CD14-positive monocyte (primary cell): ENCODE results near the gene TRUB2. TPM values are rescaled to one million over a fixed set of nuclear protein-coding genes. Genes with fewer than 3 reads are reported as not detected.

Source experiments
- DNase-seq, 3 donors: peaks; one replicate each; pipeline ENCODE4 v3.0.0-alpha.2; 2011 to 2022
- H2AFZ ChIP-seq: 2 replicates; pipeline ENCODE4 v1.6.0; 2012; ENCODE audit warnings: mild to moderate bottlenecking, low read depth, low read length, inconsistent platforms; ENCODE audit not compliant: insufficient read depth, poor library complexity, severe bottlenecking
- H3K27ac ChIP-seq, 2 donors: 1 replicate in 1 of 2; 2 replicates in 1 of 2; pipeline ENCODE4 v1.5.1; 2012 to 2013; ENCODE audit warnings: low read length in 2 of 2, control low read depth in 1 of 2, inconsistent platforms in 1 of 2, low read depth in 1 of 2, mild to moderate bottlenecking in 1 of 2
- H3K27me3 ChIP-seq, 2 donors: one replicate each; pipeline versions ENCODE4 v1.6.0 to v1.6.1; 2011 to 2013; ENCODE audit warnings: low read length in 2 of 2; ENCODE audit not compliant: control insufficient read depth in 2 of 2, insufficient read depth in 2 of 2
- H3K36me3 ChIP-seq, 2 donors: replicated peaks in 1 of 2; 1 replicate in 1 of 2; 2 replicates in 1 of 2; pipeline versions ENCODE4 v1.5.1 to v1.6.1; 2012 to 2013; ENCODE audit warnings: low read length in 2 of 2, control low read depth in 1 of 2, inconsistent platforms in 1 of 2, mild to moderate bottlenecking in 1 of 2; ENCODE audit not compliant: insufficient read depth in 2 of 2, control insufficient read depth in 1 of 2
- H3K4me1 ChIP-seq, 2 donors: 1 replicate in 1 of 2; 2 replicates in 1 of 2; pipeline versions ENCODE4 v1.5.1 to v1.6.1; 2012 to 2013; ENCODE audit warnings: low read length in 2 of 2, control low read depth in 1 of 2, inconsistent platforms in 1 of 2, mild to moderate bottlenecking in 1 of 2, moderate library complexity in 1 of 2; ENCODE audit not compliant: insufficient read depth in 2 of 2, control insufficient read depth in 1 of 2
- H3K4me2 ChIP-seq: replicated peaks from 2 replicates; pipeline ENCODE3; 2012; ENCODE audit warnings: low read length, moderate library complexity, mild to moderate bottlenecking; ENCODE audit not compliant: poor library complexity, severe bottlenecking; ENCODE audit errors: extremely low read depth
- H3K4me3 ChIP-seq, 3 experiments: fragments of 200-600 bp in 1 of 3; sonication (generic) in 1 of 3; replicated peaks in 1 of 3; 1 replicate in 2 of 3; 2 replicates in 1 of 3; pipeline ENCODE4 v1.5.1; 2011 to 2013; ENCODE audit warnings: low read length in 3 of 3, mild to moderate bottlenecking in 3 of 3, control low read depth in 2 of 3, low read depth in 2 of 3, inconsistent platforms in 1 of 3, moderate library complexity in 1 of 3
- H3K79me2 ChIP-seq: 2 replicates; pipeline ENCODE4 v1.6.0; 2012; ENCODE audit warnings: mild to moderate bottlenecking, control low read depth, inconsistent platforms, low read length, moderate library complexity; ENCODE audit not compliant: insufficient read depth
- H3K9ac ChIP-seq: 2 replicates; pipeline ENCODE4 v1.6.0; 2017; ENCODE audit warnings: low read length, mild to moderate bottlenecking; ENCODE audit not compliant: insufficient read depth, poor library complexity, severe bottlenecking
- H3K9me3 ChIP-seq, 2 donors: replicated peaks in 1 of 2; 1 replicate in 1 of 2; 2 replicates in 1 of 2; pipeline versions ENCODE4 v1.5.1 to v1.6.1; 2012 to 2013; ENCODE audit warnings: low read length in 2 of 2, control low read depth in 1 of 2; ENCODE audit not compliant: control insufficient read depth in 1 of 2, insufficient read depth in 1 of 2
- H4K20me1 ChIP-seq: 2 replicates; pipeline ENCODE4 v1.6.0; 2012; ENCODE audit warnings: mild to moderate bottlenecking, low read length, control low read depth, moderate library complexity; ENCODE audit not compliant: insufficient read depth
- H3K27ac Mint-ChIP-seq, 7 donors: one replicate each; pipeline ENCODE4 v1.8.0; 2020; ENCODE audit warnings: mild to moderate bottlenecking in 7 of 7, mixed read lengths in 7 of 7, moderate library complexity in 6 of 7, inconsistent platforms in 2 of 7
- H3K27me3 Mint-ChIP-seq, 3 donors: one replicate each; pipeline ENCODE4 v1.8.0; 2021 to 2022; ENCODE audit warnings: low read depth in 3 of 3, mild to moderate bottlenecking in 3 of 3, mixed read lengths in 3 of 3, moderate library complexity in 3 of 3, inconsistent platforms in 1 of 3
- H3K36me3 Mint-ChIP-seq, 2 donors: one replicate each; pipeline ENCODE4 v1.8.0; 2020; ENCODE audit warnings: mixed read lengths in 2 of 2, inconsistent platforms in 1 of 2, mild to moderate bottlenecking in 1 of 2
- H3K4me1 Mint-ChIP-seq: one replicate; pipeline ENCODE4 v1.8.0; 2020; ENCODE audit warnings: mild to moderate bottlenecking, mixed read lengths
- H3K4me3 Mint-ChIP-seq, 2 donors: one replicate each; pipeline ENCODE4 v1.8.0; 2020; ENCODE audit warnings: mild to moderate bottlenecking in 2 of 2, mixed read lengths in 2 of 2, moderate library complexity in 1 of 2
- H3K9me3 Mint-ChIP-seq, 7 donors: one replicate each; pipeline ENCODE4 v1.8.0; 2020 to 2022; ENCODE audit warnings: mixed read lengths in 7 of 7, mild to moderate bottlenecking in 6 of 7, moderate library complexity in 6 of 7, inconsistent platforms in 2 of 7
- CTCF ChIP-seq: fragments of 200-600 bp; IDR thresholded peaks from one replicate; pipeline ENCODE4 v1.8.0; 2022; ENCODE audit warnings: antibody characterized with exemption, mild to moderate bottlenecking
- WGBS: methylation state at CpG from one replicate; pipeline ENCODE4 v1.1.5; 2013; ENCODE audit warnings: missing lambda C conversion rate; ENCODE audit not compliant: insufficient coverage; 5-methylcytosine and 5-hydroxymethylcytosine counted together
- intact Hi-C, 2 donors: fragments of 100-400 bp; cut with micrococcal nuclease; formaldehyde crosslinking; loops; one replicate each; pipeline versions ENCODE4 v1.15.0 to v1.15.1; 2023
- polyA plus RNA-seq, 3 donors: library from polyadenylated mRNA; depleted of rRNA in 1 of 3; unstranded in 2 of 3; stranded (reverse) in 1 of 3; fragments of 300-500 nt in 2 of 3; fragments of >200 nt in 1 of 3; fragmentation: Illumina TruSeq in 2 of 3; gene quantifications; 1 replicate in 2 of 3; 2 replicates in 1 of 3; pipeline ENCODE4 v1.2.3, GENCODE V29; 2012 to 2021

The TRUB2 gene
- polyA plus RNA-seq, 3 donors = 5.9 to 17.0 (median 13.5) TPM

GRCh38 chr9:128370367-128370751 is 48.1 kb upstream of the TRUB2 start:
- H3K9ac ChIP-seq = peak overlapping the region; percentile 91
- no peak for TF ChIP-seq CTCF
- no peaks in the 10 kb centered on the region for H3K27me3 ChIP-seq
- Mint-ChIP-seq H3K4me3 (peak overlapping the region; percentile 89 to 96), H3K4me1 (peaks cover 33% of the 10 kb centered on the region), H3K27me3 (peaks cover 0 to 2% (median under 1%) of the 10 kb centered on the region in 3 donors), H3K27ac (peak overlapping the region; percentile 96 to 99 (median 98)), H3K36me3 (peaks cover 15 to 24% of the 10 kb centered on the region in 2 donors), H3K9me3 (no peaks in the 10 kb centered on the region)
- H3K4me3 ChIP-seq = peak overlapping the region; percentile 75 to 93 (median 83)
- H3K4me2 ChIP-seq = peak overlapping the region; percentile 83
- no peak for DNase-seq
- intact Hi-C loops = loop anchor here (2.0 to 10.0 kb wide), 4 partner anchors 46 to 93 kb away; partner anchors contain the start of genes COQ4 (in 2 of the 2), TRUB2 (in 2 of the 2), GOLGA2 (in 1 of the 2) and ODF2 (in 1 of the 2)
- H3K9me3 ChIP-seq = no peaks in the 10 kb centered on the region
- peak overlapping the region; percentile 88 for H2AFZ ChIP-seq
- peak overlapping the region; percentile 83 to 99 for H3K27ac ChIP-seq
- peaks cover 41% of the 10 kb centered on the region for H3K79me2 ChIP-seq
- peaks cover 21 to 24% of the 10 kb centered on the region in 2 donors for H3K4me1 ChIP-seq
- H3K36me3 ChIP-seq = peaks cover 4 to 20% of the 10 kb centered on the region in 2 donors
- peaks cover 14% of the 10 kb centered on the region for H4K20me1 ChIP-seq

- DNase-seq = no peak
- no peak for TF ChIP-seq CTCF
- peaks cover 10 to 13% of the 10 kb centered on the region in 2 donors for H3K36me3 Mint-ChIP-seq
- no peak overlapping the region for H3K4me2 ChIP-seq
- H3K4me1 Mint-ChIP-seq = peaks cover 41% of the 10 kb centered on the region
- no peaks in the 10 kb centered on the region for H3K9me3 ChIP-seq
- H3K27me3 Mint-ChIP-seq = peaks cover 0 to 4% (median 4%) of the 10 kb centered on the region in 3 donors
- H3K36me3 ChIP-seq = peaks cover 2 to 9% of the 10 kb centered on the region in 2 donors
- peaks cover 2% of the 10 kb centered on the region for H4K20me1 ChIP-seq
- H3K4me1 ChIP-seq = peaks cover 31 to 36% of the 10 kb centered on the region in 2 donors
- no peak overlapping the region for H3K9ac ChIP-seq
- H3K27me3 ChIP-seq = no peaks in the 10 kb centered on the region
- H3K27ac Mint-ChIP-seq = no peak overlapping the region
- H3K79me2 ChIP-seq = peaks cover 29% of the 10 kb centered on the region
- 100% methylated on average over 7 of the region's 9 CpGs for WGBS
- no peaks in the 10 kb centered on the region for H3K9me3 Mint-ChIP-seq
- no peak overlapping the region for H2AFZ ChIP-seq
- no peak overlapping the region for H3K4me3 Mint-ChIP-seq
- H3K4me3 ChIP-seq = no peak overlapping the region
- intact Hi-C loops = no loop called here
- no peak overlapping the region for H3K27ac ChIP-seq
Observed at GRCh38 chr9:128369024-128369706, 46.9 kb upstream of the TRUB2 start.
